Body of pancreas (tissue), 4 donors: ENCODE measurements around the gene VMO1. TPM values are rescaled to one million over a fixed set of nuclear protein-coding genes. Genes with fewer than 3 reads are reported as not detected.

Experiments used
- ATAC-seq: fragments of 150-250 bp; one replicate; pipeline ENCODE4 v1.9.1; 2016
- DNase-seq, 4 donors: peaks; one replicate each; pipeline ENCODE4 v3.0.0-alpha.2; 2019
- H3K27ac ChIP-seq, 4 donors: fragments of 200-600 bp; sonication (generic); 1 replicate in 3 of 4; 2 replicates in 1 of 4; pipeline versions ENCODE4 v1.5.1 to v1.6.1; 2016 to 2019; ENCODE audit warnings: mild to moderate bottlenecking in 1 of 4, mixed read lengths in 1 of 4, moderate library complexity in 1 of 4
- H3K27me3 ChIP-seq, 2 donors: fragments of 200-600 bp; sonication (generic); one replicate each; pipeline ENCODE4 v1.6.0; 2016; ENCODE audit warnings: mild to moderate bottlenecking in 1 of 2
- H3K36me3 ChIP-seq, 2 donors: fragments of 200-600 bp; sonication (generic); replicated peaks in 1 of 2; 2 replicates each; pipeline ENCODE4 v1.5.1; 2016; ENCODE audit warnings: low read depth in 2 of 2; ENCODE audit not compliant: insufficient read depth in 1 of 2
- H3K4me1 ChIP-seq: fragments of 200-600 bp; sonication (generic); one replicate; pipeline ENCODE4 v1.6.0; 2016
- H3K4me3 ChIP-seq, 2 donors: fragments of 200-600 bp; sonication (generic); 1 replicate in 1 of 2; 2 replicates in 1 of 2; pipeline ENCODE4 v1.5.1; 2016 to 2019
- H3K9me3 ChIP-seq, 3 donors: fragments of 200-600 bp; sonication (generic); 1 replicate in 2 of 3; 2 replicates in 1 of 3; pipeline ENCODE4 v1.5.1; 2016
- CTCF ChIP-seq, 7 experiments: fragments of 450-650 bp in 4 of 7; fragments of 200-600 bp in 3 of 7; sonication (generic) in 3 of 7; IDR thresholded peaks; one replicate each; pipeline ENCODE4 v1.5.1; 2016 to 2019; ENCODE audit warnings: antibody characterized with exemption in 7 of 7
- POLR2A ChIP-seq, 3 donors: fragments of 450-650 bp; IDR thresholded peaks; one replicate each; pipeline ENCODE4 v1.6.1; 2016; ENCODE audit warnings: antibody characterized with exemption in 3 of 3, mild to moderate bottlenecking in 2 of 3
- WGBS, 2 donors: methylation state at CpG; one replicate each; pipeline ENCODE4 v1.1.5; 2017; 5-methylcytosine and 5-hydroxymethylcytosine counted together
- intact Hi-C: fragments of 100-400 bp; cut with DNase I; formaldehyde crosslinking; loops from one replicate; pipeline ENCODE4 v1.15.1; 2023
- total RNA-seq, 2 donors: library from RNA; depleted of rRNA; stranded (reverse); fragments of >200 nt; gene quantifications; one replicate each; pipeline ENCODE4 v1.1.0, GENCODE V29; 2016

The VMO1 gene
- total RNA-seq, 2 donors from 2014 or later: not detected

GRCh38 chr17:4750606-4751005, 35.6 kb downstream of the VMO1 start:
- no peak for DNase-seq
- ATAC-seq: no peak
- H3K9me3 ChIP-seq: no peaks in the 10 kb centered on the region
- H3K27ac ChIP-seq: no peak overlapping the region
- TF ChIP-seq POLR2A (IDR thresholded peaks at IDR 0.05): no peak
- TF ChIP-seq CTCF (IDR thresholded peaks at IDR 0.05): no peak
- no peaks in the 10 kb centered on the region for H3K36me3 ChIP-seq
- no peaks in the 10 kb centered on the region for H3K4me1 ChIP-seq
- H3K4me3 ChIP-seq: no peak overlapping the region
- peaks cover 0 to 10% of the 10 kb centered on the region in 2 donors for H3K27me3 ChIP-seq
- intact Hi-C loops: no loop called here
- WGBS, 2 donors: 29% methylated on average over 3 of the region's 3 CpGs

GRCh38 chr17:4748686-4749085, 37.5 kb downstream of the VMO1 start:
- Histone ChIP-seq H3K4me1 (peaks cover 6% of the 10 kb centered on the region), H3K36me3 (no peaks in the 10 kb centered on the region), H3K27ac (no peak overlapping the region), H3K27me3 (peaks cover 0 to 23% of the 10 kb centered on the region in 2 donors), H3K9me3 (no peaks in the 10 kb centered on the region), H3K4me3 (no peak overlapping the region)
- WGBS, 2 donors: 30 to 47% methylated on average over 4 of the region's 4 CpGs
- intact Hi-C loops: no loop called here
- no peak for DNase-seq
- TF ChIP-seq CTCF (IDR thresholded peaks at IDR 0.05) (no peak), POLR2A (IDR thresholded peaks at IDR 0.05) (no peak)
- no peak for ATAC-seq

- ATAC-seq (no peak), DNase-seq (peak in 1 of 4 donors; percentile 57)
- Histone ChIP-seq H3K4me1 (peaks cover 6% of the 10 kb centered on the region), H3K27me3 (peaks cover 0 to 23% of the 10 kb centered on the region in 2 donors), H3K9me3 (no peaks in the 10 kb centered on the region), H3K36me3 (no peaks in the 10 kb centered on the region), H3K4me3 (no peak overlapping the region), H3K27ac (peak overlapping the region in 1 of 4 donors; percentile 16)
- TF ChIP-seq POLR2A (IDR thresholded peaks at IDR 0.05) (no peak), CTCF (IDR thresholded peaks at IDR 0.05) (no peak)
- intact Hi-C loops: no loop called here
- 49 to 59% methylated on average over 5 of the region's 5 CpGs for WGBS, 2 donors
These were observed 38.3 kb downstream of the VMO1 start for GRCh38 chr17:4747847-4748246.

GRCh38 chr17:4744999-4745969, 40.9 kb downstream of the VMO1 start:
- H3K27me3 ChIP-seq: peaks cover 0 to 23% of the 10 kb centered on the region in 2 donors
- 13 to 22% methylated on average over 36 to 48 of the region's 51 CpGs for WGBS, 2 donors
- DNase-seq: no peak

More at GRCh38 chr17:4744999-4745969, 40.9 kb downstream of the VMO1 start:
- Histone ChIP-seq H3K9me3 (no peaks in the 10 kb centered on the region), H3K27ac (no peak overlapping the region), H3K36me3 (no peaks in the 10 kb centered on the region), H3K4me3 (no peak overlapping the region), H3K4me1 (peaks cover 6% of the 10 kb centered on the region)
- TF ChIP-seq POLR2A (IDR thresholded peaks at IDR 0.05): no peak
- no peak for TF ChIP-seq CTCF (IDR thresholded peaks at IDR 0.05)
- intact Hi-C loops: no loop called here
- no peak for ATAC-seq
